GM18519 (cell line): Measurements from ENCODE around the gene SKOR2.

Experiments used
- ATAC-seq: cut with Tn5 transposase; IDR thresholded peaks from one replicate; pipeline ENCODE4 v1.9.1; 2021; ENCODE audit warnings: mild to moderate bottlenecking, moderate library complexity; ENCODE audit not compliant: unreplicated experiment, low FRiP score

The SKOR2 gene

GRCh38 chr18:47251289-47252120 lies at the start of gene SKOR2:
Gene SKOR2 (minus strand): TSS chr18:47251660. CDS start chr18:47249183, 2,477 bp downstream.
- ATAC-seq = no peak

GRCh38 chr18:47296462-47296861 lies 45.0 kb upstream of the SKOR2 start:
- no peak for ATAC-seq

GRCh38 chr18:47294801-47295200 lies 43.3 kb upstream of the SKOR2 start:
- ATAC-seq = no peak

- no peak for ATAC-seq
Measured at GRCh38 chr18:47288741-47289140, 37.3 kb upstream of the SKOR2 start.

DNA sequence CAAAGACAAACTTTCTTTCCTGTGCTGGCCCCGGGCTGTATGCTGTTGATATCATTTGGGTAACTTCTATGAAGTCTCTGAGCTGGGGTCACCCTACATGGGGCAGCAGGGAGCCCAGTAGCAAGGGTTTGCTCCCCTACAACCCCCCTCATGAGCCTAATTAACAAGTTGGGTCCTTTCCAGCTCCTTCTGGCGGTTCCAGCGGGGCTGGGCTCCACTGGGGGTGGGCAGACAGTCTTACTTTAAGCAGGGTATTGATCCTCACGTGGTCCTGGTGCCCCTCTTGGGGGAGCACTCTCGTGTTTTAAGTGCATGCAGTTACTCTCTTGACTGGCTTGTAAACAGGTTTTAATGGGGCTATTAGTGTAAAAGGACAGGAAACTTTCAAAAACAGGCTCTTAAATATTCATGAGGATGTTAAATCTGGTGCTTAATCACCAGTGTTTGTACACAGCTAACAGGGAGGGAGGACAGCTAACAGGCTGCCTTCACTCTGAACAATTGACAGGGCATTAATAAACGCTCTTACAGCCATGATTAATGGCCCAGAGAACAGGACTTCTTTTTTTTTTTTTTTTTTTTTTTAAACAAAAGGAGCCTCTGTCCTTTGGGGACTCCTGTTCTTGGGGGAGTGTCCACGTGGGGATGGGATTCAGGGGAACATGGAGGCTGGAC lies 36.6 kb upstream of the SKOR2 start:
- no peak for ATAC-seq

- ATAC-seq = no peak
Measured at GRCh38 chr18:47286776-47287410, 35.4 kb upstream of the SKOR2 start.

- no peak for ATAC-seq
Measured at GRCh38 chr18:47285456-47285855, 34.0 kb upstream of the SKOR2 start.

DNA sequence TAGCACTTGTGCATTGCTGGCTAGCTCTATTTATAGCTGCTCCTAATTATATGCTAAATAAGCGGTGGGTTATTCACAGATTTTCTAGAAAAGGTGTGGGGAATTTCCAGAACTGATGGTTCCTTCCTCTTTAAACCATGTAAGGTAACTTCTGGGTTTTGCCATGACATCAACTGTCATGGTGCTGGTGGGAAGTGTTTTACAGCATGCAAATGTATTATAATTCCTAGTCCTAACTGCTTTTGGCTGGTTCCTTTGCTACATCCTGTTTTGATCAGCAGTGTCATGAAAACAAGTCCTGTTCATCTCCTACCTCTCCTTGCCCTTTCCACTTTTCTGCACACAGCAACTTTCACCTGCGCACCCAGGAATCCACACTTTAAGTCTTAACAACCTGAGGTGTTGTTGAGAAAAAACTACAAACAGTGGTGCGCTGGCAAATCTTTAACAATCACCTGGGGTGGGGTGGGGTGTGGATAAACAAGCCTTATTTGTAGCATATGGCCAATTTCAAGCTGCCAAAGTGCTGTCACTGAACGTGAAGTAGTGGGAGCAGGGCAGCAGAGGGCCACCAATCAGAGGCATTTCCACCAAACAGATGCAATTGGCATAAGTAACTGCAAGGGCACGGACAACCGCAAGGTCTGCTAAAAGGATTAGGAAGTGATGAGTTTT lies 33.4 kb upstream of the SKOR2 start:
- no peak for ATAC-seq

- no peak for ATAC-seq
Measured at GRCh38 chr18:47283476-47283875, 32.0 kb upstream of the SKOR2 start.

DNA sequence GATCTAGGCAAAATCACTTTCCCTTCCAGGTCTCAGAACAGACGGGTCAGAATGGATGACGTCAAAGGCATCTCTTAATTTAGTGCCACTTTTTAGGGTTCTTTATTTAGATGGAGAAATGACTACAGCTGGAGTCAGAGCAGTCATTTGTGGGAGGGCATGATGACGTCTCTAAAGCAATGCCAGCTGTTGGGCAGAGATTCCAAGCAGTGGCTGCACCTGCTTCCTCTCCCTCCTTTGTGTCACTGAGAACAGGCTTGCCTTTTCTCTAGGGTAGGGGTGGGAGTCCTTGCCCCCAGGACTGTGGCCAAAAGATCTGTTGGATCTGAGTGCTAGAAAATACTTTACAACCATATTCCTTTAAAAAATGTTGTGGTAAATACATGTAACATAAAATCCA lies 28.7 kb upstream of the SKOR2 start:
- ATAC-seq = no peak

DNA sequence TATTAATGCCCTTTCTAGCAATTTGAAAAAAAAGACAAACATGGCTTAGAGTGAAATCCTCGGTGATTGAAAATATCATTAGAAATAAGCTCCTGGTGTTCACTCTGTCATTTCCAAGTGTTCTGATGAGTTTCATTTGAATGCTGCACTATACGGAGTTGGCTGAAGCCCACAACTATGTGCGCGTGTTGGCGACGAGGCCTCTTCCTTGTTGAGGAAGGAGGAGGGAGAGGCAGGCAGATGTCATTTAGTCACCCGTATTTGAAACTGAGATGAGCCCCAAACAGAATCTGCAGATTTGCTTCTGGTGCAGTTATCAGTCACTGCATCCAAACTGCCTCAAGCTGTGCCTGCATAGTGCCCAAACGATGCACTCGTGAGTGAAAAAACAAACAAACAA lies 23.5 kb upstream of the SKOR2 start:
- no peak for ATAC-seq

DNA sequence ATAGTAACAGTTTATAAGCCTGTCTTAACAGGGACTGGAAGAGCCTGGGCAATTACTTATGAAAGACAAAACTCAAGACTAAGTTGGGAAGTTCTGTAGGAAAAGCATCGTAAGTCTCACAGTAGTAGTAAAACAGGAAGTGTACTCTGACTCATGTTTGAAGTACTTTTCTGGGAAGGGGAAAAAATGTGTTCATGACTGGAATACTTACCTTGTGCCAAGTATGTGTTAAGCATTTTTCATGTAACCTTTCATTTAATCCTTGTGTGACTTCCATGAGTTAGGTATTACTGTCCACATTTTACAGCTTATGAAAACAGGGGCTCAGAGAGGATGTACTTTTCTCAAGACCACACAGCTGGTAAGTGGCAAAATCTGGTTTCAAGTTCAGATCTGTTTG lies 13.7 kb upstream of the SKOR2 start:
- ATAC-seq = no peak

DNA sequence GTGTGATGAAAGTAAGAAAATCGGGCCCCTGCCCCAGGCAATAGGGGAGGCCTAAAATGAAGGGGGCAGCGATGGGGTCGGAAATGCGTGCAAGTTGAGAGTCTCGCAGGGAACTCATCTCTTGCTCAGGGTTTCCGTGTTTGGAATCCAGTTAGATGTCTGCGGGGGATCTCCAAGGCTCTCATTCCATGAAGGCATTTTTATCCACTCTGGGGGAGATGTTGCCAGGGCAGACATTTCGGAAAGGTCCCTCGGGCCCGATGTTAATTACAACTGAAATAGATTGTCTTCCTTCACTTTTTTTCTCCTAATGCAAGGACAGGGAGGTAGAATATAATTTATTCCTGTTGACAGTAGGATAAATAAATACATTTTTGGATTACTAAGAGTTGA lies 12.8 kb upstream of the SKOR2 start:
- no peak for ATAC-seq

- no peak for ATAC-seq
Measured at GRCh38 chr18:47263430-47264307, 12.2 kb upstream of the SKOR2 start.

DNA sequence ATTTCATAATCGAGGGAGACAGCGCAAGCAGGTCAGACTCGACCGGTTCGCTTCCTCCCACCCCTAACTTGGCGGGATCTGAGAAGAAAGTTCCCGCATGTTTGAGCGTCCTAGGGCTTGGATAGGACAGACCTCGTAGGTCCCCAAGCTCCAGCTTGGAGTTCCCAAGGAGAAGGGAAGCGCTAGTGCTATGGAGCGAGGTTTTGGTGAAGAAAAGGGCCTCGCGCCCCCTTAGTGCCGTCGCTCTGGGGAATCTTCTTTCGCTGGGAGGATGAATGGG lies 11.6 kb upstream of the SKOR2 start:
- no peak for ATAC-seq

GRCh38 chr18:47262301-47263149 lies 11.1 kb upstream of the SKOR2 start:
- no peak for ATAC-seq

- no peak for ATAC-seq
Measured at GRCh38 chr18:47261902-47262300, 10.4 kb upstream of the SKOR2 start.

DNA sequence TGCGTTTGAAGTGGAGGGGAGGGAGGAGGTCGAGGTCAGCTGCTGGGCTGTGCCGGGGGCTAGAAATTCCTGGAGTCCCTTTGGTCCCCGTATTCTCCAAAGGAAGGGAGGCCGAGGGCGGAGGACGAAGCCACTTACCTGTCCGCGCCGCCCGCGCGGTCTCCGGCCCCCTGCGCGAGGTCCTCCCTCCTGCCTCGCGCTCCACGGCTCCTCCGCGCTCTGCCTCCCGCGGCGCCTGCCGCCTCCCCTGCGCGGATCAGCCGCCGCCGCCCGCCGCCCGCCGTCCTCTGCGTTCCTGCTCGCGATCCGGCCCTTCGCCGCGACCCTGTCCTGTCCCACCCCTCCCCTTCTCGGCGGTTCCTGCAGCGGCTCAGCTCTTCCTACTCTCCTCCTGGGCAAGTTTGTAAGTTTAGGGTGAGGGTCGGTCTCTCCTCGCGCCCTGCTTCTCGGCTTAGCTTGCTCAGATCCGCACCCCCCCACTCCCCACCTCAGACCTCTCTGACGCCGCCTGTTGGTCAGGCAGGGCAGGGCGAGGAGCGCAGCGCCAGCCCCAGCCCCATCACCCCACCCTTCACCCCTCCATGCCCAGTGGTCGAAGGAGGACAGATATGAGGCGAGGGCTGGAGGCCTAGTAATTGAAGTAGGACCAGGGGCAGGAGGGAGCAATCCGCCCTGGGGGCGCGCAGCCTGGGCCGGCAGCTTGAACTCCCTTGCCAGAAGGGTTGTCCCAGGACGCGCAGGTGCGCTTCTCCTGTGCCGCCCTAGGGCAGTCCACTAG lies 9.7 kb upstream of the SKOR2 start:
- ATAC-seq = no peak
